GM19025 (cell line): ENCODE measurements around the gene TNFSF10.
"Not testable (repeated sequence)": the region's sequence is repeated elsewhere in the genome, so short reads cannot be mapped to it uniquely, and the experiment has no call there.

ENCODE experiments used
- ATAC-seq: cut with Tn5 transposase; IDR thresholded peaks from one replicate; pipeline ENCODE4 v1.9.1; 2021; ENCODE audit warnings: mild to moderate bottlenecking, low read depth, moderate library complexity; ENCODE audit not compliant: unreplicated experiment

Gene TNFSF10

DNA sequence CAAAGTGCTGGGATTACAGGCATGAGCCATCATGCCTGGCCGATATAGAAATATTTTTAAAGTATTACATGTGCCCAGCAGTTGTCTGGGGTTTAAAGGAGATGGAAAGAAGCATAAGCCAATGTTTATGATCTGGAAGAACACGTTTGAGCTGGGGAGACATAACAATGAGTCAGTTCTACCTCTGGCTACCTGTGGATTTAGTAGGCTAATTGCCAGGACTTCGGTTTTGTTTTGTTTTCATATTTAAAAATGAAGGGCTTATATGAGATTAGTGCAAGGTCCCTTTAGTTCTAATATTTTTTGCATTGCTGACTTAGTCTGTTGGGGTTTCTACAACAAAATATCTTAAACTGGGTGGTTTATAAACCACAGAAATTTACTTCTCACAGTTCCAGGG is 22.9 kb upstream of the TNFSF10 start:
- no peak for ATAC-seq

DNA sequence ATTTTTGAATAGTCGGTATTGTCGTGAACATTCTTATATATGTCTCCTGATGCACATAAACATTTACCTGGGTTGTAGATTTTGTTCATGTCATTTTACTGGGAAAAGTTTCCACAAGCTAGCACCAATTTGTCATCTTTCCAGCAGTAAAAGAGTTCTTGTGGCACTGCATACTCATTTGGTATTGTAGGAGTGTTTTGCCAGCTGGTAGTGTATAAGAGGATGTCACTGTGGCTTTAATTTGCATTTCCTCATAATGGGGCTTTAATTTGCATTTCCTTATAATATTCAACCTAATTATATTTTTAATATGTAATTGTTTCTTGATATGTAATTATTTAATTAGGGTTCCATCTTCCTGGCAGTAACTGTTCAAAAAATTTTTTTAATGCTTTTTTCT is 21.2 kb upstream of the TNFSF10 start:
- ATAC-seq = no peak

DNA sequence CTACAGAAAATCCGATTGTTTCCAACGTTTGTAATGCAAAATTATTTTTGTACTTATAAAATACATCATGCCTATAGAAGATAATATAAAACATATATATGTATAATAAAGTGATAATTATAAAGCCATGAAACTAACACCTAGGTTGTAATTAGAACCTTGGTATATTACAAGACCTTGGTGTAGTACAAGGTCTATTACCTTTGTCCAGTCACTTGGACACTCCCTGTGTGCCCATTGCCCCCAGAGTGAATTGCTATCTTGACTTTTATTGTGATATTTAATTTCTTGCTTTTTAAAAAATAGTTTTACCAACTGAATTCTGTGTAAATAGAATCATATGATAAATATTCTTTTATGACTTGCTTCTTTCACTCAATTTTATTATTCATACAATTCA is 20.7 kb upstream of the TNFSF10 start:
- no peak for ATAC-seq

DNA sequence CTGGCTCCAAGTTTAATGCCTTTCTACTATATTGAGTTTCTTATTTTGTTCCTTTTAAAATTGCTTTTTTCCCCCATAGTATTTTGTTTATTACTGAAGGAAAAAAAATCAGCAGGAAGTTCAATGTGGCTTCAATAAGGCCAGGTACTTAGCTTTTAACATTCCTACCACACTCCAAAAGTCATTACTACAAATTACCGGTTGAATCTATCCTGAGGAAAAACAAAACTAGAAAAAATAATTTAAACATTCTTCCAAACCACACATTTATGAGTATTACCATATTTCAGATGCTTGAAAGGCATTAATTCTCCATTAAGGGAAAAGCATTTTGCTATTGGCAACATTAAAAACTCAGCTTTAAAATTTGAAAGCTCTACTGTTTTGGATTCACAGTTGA is 20.2 kb upstream of the TNFSF10 start:
- no peak for ATAC-seq

DNA sequence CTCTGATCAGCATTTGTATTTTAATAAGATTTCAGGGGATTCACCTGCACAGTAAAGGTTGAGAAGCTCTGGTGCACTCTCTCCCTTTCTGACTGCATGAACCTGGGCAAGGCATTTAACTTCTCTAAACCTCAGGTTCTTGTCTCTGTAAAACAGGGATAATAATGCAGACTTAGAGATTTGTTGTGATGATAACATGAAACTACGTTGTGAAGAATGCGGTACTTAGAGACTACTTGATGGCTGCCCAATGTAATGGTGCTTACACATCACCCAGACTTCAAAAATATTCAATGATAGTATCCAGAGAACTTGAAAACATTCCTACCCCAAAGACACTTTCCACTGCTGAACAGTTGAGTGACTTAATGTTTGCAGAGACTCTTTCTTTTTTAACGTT is 19.8 kb upstream of the TNFSF10 start:
- ATAC-seq = no peak

DNA sequence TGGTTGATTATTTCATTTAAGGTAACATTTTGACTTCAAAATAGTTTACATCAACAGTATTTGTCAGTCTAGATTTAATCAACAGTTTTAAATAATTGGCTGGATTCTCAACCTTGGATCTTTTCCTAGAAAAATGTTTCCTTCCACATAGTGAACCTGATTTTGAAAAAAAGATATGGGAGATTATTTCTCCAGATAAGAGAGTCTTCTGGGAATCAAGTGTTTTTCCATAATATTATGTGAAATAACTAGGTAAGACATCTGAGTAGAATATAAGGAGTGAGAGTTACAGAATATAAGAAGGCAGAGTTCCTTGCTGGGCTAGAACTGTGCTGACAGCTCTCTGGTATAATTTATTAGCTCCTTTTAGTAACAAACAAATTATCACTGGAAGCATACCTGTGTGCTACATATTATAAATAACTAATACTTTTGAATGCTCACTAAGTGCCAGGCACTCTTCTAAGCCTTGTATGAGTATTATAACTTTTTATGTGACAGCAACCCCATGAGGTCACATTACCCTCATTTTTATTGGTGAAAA is 18.8 kb upstream of the TNFSF10 start:
- ATAC-seq = no peak

DNA sequence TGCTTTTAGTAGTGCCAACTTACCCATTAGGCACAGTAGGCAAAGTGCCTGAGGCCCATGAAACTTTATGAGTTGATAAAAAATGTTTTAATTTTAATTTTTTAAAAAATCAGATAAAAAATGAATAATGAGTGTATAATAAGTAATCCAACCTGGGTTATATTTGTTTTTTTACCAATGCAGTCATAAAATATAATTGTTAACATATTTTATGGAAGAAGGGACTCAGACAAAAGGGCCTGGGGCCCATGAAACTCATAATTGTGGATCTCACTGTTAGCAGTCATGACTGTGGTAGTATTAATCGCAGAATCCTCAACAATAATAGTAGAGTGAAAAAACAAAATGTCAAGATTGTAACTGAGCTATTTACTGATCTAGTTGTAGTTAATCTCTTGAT is 16.8 kb upstream of the TNFSF10 start:
- no peak for ATAC-seq

DNA sequence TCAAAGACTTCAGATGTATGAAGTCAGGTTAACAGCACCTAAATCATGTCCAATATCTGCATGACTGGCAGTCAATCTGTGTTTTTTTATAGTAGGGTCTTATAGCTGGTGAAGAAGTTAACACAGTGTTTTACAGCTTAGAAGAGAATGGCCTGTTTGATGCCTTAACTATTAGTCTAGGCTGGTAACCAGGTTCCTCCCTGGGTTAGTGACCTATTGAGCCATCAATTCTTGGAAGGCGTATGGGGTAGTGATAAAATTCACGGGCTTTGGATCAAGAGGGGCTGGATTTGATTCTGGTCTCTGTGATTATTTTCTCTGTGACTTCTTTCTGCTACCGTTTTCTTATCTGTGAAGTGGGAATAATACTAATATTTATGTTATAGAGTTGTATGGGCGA is 16.0 kb upstream of the TNFSF10 start:
- ATAC-seq = no peak

DNA sequence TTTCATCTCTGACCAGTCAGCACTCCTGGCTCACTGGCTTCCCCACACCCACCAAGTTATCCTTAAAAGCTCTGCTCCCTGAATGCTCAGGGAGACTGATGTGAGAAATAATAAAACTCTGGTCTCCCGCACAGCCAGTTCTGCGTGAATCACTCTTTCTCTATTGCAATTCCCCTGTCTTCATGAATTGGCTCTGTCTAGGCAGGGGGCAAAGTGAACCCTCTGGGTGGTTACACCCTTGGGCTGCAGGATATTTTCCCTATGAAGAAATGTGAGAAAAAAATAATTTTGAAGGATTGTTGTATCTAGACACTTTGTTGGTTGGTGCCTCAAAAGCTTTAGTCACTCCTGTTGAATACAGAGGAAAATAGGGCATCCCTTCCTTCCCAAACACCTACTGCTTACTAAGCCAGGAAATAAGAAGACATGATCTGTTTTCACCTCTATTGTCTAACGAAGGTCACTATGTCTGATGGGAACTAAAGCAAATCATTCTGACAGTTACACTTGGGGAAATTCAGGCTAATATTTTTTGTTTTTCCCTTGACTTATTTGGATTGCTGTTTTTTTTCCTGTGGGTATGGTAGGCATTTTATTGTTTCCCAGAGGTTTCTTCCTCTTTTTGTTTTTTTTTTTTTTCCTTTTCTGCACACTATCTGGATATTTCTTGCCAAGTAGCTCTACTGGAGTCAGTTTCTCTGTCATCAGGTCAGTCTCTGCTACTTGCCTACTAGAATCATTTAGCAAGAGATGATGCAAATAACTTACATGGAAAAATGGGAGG is 15.3 kb upstream of the TNFSF10 start:
- ATAC-seq = no peak

DNA sequence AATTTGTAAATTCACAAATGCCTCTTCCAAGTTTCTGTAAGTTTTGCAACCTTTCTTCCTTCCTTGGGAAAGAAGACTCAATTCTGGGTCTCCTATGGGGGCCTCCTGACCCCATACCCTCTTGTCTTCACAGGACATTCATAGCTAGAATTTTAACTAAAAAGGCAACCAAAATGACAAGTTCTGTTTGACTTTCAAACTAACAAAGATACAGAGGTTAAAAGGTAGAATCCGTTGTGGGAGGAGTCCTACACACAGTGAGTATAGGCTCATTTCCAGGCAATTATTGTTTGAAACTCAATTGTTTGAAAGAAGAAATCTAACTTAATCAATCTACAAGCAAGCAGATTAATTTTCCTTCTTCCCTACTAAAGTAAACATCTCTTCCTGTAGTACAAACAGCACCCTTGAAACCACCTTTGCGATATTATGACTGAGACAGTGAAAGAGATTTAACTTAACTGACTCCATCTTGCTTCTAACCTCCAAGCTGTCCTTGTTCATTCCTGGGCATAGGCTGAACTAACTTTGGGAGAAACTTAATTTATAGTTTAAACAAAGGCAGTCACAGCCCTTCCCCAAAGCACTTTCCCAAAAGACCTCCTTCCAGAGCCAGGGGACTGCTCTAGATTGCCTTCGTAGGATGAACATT is 14.4 kb upstream of the TNFSF10 start:
- ATAC-seq = no peak

DNA sequence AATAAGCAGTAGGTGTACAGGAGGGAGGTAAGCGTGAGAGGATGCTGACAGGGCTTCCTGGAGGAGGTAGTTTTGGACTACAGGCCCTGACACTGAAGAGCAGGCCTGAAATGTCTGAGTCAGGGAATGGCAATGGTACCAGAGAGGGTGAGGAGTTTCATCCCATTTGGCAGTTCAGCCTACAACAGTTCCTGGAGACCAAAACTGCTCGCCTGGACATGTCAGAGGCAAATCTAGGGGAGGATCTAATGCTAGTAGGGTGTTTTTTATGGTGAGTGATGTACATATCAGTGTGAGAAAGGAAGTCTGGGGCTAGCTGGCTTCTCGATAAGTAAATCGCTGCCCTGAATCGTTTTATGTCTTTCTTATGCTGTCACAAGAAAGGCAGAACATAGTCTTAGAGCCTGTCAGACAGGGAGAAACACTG is 13.8 kb upstream of the TNFSF10 start:
- ATAC-seq = no peak

DNA sequence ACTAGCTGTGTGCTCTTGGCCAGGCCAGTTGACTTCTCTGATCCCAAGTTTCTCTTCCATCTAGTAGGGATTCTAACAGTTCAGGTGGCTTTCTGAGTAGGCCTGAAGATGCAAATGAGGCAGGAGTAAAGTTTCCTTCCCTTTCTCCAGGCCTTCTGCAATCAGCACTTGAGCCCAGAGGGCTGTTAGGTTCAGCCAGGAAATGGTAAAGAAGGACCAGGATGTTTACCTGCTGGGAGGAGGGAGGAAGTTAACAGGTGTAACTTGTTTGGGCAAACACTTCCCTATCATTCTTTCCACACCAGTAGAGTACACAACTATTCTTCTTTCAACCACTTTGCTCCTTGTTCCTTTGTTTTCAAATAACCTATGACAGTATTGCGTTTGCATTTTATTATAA is 13.3 kb upstream of the TNFSF10 start:
- no peak for ATAC-seq

DNA sequence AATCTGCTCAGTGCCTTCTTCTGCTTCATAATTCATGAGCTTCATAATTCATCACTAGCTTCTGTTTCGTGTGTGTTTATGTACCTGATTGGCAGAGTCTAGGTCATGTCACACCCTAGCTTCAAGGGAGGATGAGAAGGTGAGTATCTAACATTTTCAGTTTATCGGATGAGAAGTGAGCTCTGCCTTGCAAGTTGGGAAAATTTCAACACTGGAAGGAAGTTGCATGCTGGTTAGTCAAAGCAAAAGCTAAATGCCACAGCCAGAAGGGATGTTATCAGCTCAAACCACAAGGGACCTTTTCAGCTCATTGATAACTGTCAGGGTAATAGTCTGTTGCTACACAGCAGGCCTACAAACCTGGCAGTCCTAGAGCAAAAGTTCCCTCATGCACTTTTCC is 7.3 kb upstream of the TNFSF10 start:
- ATAC-seq = no peak

DNA sequence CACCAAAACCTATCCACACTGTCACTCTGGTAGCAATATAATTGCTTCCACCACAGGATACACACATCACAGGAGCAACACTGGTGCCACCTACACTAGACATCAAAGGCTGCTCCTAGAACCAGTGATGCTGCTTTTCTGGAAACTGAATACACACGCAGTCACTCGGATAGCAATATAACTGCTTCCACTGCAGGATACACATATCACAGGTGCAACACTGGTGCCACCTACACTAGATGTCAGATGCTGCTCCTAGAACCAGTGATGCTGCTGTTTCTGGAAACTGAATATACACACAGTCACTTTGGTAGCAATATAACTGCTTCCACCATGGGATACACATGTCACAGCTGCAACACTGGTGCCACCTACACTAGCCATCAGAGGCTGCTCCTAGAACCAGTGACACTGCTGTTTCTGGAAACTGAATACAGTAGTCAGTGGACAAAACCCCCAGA is 6.9 kb upstream of the TNFSF10 start:
- no peak for ATAC-seq

DNA sequence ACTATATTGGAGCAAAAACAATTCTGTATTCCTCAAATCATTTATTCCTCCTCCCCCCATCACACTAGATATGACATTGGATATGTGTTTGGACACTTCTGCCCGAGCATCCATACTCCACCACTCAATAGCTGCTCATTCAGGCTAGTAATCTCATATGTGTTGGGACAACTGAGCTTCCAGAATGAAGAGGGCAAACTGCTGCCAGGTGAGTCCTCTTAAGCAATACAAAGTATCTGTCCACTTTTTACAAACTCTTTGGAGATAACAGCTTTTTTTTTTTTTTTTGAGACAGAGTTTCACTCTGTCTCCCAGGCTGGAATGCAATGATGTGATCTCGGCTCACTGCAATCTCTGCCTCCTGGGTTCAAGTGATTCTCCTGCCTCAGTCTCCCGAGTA is 5.4 kb upstream of the TNFSF10 start:
- ATAC-seq = no peak

DNA sequence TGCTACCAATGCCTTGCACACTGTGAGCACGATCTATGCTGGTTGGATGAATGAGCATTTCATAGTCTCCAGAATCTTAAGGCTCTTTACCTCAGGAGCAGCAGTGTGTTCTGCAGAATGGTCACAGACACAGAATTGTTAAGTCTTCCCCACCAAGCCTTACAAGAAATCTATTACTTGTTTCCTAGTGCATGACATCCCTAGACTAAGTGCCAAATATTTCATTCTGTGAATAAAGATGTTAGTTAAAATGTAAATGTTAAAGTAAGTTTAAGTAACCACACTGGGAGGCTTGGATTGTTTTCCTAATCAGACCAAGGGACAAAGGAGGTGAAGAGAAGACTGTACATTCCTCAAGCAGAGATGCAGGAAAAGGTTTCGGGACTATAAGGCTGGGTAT is 4.1 kb upstream of the TNFSF10 start:
- no peak for ATAC-seq

DNA sequence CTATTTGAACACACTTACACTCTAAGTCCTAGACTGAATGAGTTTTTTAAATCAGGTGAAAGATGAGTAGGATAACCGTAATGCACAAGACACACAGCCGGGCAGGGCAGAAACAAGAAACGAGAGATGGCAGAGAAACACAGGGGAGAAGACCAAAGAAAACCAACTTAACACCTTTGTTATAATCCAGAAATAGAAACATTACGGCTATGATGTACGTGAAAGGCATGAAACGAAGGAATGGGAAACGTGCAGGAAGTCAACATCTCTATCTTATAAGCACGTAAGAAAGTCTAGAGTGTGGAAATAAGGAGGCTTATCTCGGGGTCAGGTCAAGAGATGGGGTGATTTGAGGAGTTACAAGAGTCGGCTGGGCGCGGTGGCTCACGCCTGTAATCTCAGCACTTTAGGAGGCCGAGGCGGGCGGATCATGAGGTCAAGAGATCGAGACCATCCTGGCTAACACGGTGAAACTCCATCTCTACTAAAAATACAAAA is 1.9 kb upstream of the TNFSF10 start:
- ATAC-seq = no peak

DNA sequence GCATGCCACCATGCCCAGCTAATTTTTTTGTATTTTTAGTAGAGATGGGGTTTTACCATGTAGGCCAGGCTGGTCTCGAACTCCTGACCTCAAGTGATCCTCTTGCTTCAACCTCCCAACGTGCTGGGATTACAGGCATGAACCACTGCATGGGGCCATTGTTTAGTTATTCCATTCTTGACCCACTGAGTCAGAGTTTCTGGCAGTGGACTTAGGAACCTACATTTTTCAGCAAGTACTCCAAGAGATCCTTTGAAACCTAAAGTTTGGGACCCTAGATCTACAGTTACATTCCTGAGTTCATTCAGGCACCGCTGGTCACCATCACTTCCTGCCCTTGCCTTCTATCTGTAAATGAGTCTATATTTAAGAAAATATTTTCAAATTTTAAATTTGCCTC is 1.4 kb upstream of the TNFSF10 start:
- no peak for ATAC-seq

DNA sequence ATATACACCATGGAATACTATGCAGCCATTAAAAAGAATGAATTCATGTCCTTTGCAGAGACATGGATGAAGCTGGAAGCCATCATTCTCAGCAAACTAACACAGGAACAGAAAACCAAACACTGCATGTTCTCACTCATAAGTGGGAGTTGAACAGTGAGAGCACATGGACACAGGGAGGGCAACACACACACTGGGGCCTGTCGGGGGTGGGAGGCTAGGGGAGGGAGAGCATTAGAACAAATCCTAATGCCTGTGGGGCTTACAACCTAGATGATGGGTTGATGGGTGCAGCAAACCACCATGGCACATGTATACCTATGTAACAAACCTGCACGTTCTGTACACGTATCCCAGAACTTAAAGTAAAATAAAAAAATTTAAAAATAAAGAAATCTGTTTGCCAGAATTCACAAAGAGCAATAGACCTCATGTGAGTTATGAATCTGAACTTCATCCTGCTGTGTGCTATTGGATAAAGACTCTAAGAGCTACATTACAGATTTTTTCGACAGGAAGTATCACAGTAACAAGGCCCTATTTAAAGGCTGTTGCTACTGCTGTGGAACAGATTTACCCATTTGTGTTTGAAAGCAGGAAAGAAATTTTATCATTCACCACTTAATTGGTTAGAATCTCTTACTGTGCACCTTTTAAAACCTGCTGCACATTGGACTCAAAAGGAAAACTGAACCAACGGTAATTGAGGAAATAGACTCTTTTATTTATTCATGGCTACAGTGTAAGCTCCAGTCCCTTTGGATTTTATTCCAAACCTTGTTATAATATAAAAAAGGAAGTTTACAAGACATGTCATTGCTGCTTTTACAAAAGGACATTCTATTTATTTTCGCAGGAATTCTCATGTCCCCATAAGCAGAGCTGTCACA is 1.1 kb downstream of the TNFSF10 start:
- not testable (repeated sequence) for ATAC-seq

DNA sequence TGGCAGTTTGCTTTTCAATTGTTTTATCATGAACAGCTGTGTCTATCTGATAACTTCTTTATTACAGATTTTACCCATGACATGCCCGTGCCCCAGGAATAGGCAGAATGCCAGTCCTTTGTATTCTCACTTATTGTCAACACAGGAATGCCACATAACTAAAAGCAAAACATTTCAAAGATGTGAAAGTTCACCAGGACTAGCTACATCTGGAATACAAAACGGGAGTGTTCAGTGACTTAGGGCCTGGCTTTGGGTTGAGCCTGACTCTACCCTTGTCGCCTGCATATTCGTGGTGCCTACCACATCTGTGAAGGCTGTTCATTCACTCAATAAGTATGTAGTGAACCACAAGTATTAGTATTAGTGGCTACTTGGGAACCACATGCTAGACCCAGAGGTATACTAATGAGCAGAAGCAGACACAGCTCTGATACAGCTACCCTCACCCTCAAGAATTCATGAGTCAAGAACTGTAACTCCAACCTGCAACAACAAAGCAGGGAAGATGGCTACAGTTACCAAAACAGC is 2.9 kb downstream of the TNFSF10 start:
- peak; percentile 39 for ATAC-seq

DNA sequence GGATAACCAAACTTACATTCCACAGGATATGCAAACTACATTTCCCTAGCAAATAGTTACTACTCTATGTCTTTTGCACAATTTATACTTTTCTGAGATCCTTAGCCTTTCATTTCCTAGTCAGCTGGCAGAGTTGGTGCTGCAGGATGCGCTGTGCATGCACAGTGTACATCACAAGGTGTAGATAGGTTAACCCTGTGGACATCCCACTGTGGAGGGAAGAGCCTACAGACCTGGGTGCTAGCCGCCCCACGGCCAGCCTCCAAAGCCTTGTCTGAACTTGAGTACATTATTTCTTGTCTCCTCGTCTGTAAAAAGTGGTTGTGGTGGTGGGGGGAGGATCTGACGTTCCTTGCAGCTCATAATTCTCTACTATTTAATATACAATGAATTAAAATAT is 3.5 kb downstream of the TNFSF10 start:
- ATAC-seq = no peak
